ENCODE data around the gene ANKS3.

ANKS3 gene

GRCh38 chr16:4734063-4734729 lies at the start of gene ANKS3, which contains the start of gene DNAAF8:
Gene ANKS3, minus strand, starts transcription at chr16:4734271. Its CDS starts 4,122 bp downstream, at chr16:4730149.
Gene DNAAF8, plus strand, starts transcription at chr16:4734537. Its CDS starts 1,978 bp downstream, at chr16:4736515.
- peak; percentile 92 for DNase-seq (ENCODE audit: extremely low spot score)
- ChIA-PET CTCF (no interaction called here), POLR2A (interaction anchor here (0.7 to 3.3 kb wide), 14 partner anchors 9 to 224 kb away, joined by 3 to 19 read pairs (median 5); partner anchors contain the start of genes ROGDI, SEC14L5 and ZNF500)
- TF ChIP-seq L3MBTL2 (conservative IDR thresholded peaks at IDR 0.05) (no peak), ARNT (IDR thresholded peaks at IDR 0.05) (no peak), TARDBP (IDR thresholded peaks at IDR 0.05) (no peak), HDGF (IDR thresholded peaks at IDR 0.05; ENCODE audit: borderline replicate concordance) (peak; percentile 77; the same call in 1 of the 2 replicates), PKNOX1 (IDR thresholded peaks at IDR 0.05) (peak; percentile 97), FOXM1 (IDR thresholded peaks at IDR 0.05; ENCODE audit: borderline replicate concordance) (peak; percentile 41; the same call in 1 of the 2 replicates)

GRCh38 chr16:4783251-4783950 lies 49.3 kb upstream of the ANKS3 start:
- no peak for DNase-seq (ENCODE audit: extremely low spot score)
- ChIA-PET CTCF (interaction anchor here (0.9 kb wide), 1 partner anchor 165 kb away, joined by 3 read pairs; no protein-coding TSS in a partner anchor), POLR2A (no interaction called here)
- TF ChIP-seq TARDBP (IDR thresholded peaks at IDR 0.05) (no peak), BHLHE40 (IDR thresholded peaks at IDR 0.05; ENCODE audit: borderline replicate concordance) (no peak), FOXK2 (IDR thresholded peaks at IDR 0.05) (no peak), SUZ12 (IDR thresholded peaks at IDR 0.05) (no peak), NFRKB (IDR thresholded peaks at IDR 0.05) (no peak), LEF1 (IDR thresholded peaks at IDR 0.05; ENCODE audit: borderline replicate concordance) (no peak), HDGF (IDR thresholded peaks at IDR 0.05; ENCODE audit: borderline replicate concordance) (no peak)

GRCh38 chr16:4780235-4780634 lies 46.2 kb upstream of the ANKS3 start:
- DNase-seq (ENCODE audit: extremely low spot score): no peak
- ChIA-PET CTCF (interaction anchor here (0.7 kb wide), 1 partner anchor 143 kb away, joined by 3 read pairs; no protein-coding TSS in a partner anchor), POLR2A (interaction anchor here (1.4 to 2.5 kb wide), 2 partner anchors 12 to 22 kb away, joined by 3 to 12 read pairs; partner anchors contain the start of gene ROGDI)
- TF ChIP-seq ELF4 (IDR thresholded peaks at IDR 0.05): no peak
- TF ChIP-seq PKNOX1 (IDR thresholded peaks at IDR 0.05): peak; percentile 15; the same call in 1 of the 2 replicates
- no peak for TF ChIP-seq L3MBTL2 (conservative IDR thresholded peaks at IDR 0.05)
- no peak for TF ChIP-seq ZNF384 (IDR thresholded peaks at IDR 0.05)

- TF ChIP-seq SUZ12 (IDR thresholded peaks at IDR 0.05) (no peak), FOXM1 (IDR thresholded peaks at IDR 0.05; ENCODE audit: borderline replicate concordance) (no peak), FOXA1 (IDR thresholded peaks at IDR 0.05) (no peak), ARNT (IDR thresholded peaks at IDR 0.05) (no peak), ELF4 (IDR thresholded peaks at IDR 0.05) (no peak), ZNF384 (IDR thresholded peaks at IDR 0.05) (no peak), SP1 (IDR thresholded peaks at IDR 0.05) (no peak), NFRKB (IDR thresholded peaks at IDR 0.05) (no peak), PKNOX1 (IDR thresholded peaks at IDR 0.05) (no peak), LEF1 (IDR thresholded peaks at IDR 0.05; ENCODE audit: borderline replicate concordance) (no peak), FOXK2 (IDR thresholded peaks at IDR 0.05) (no peak), TARDBP (IDR thresholded peaks at IDR 0.05) (no peak)
- ChIA-PET POLR2A (no interaction called here), CTCF (no interaction called here)
- no peak for DNase-seq (ENCODE audit: extremely low spot score)
Measured at GRCh38 chr16:4778050-4778392, 44.0 kb upstream of the ANKS3 start.

- TF ChIP-seq TARDBP (IDR thresholded peaks at IDR 0.05) (no peak), FOXK2 (IDR thresholded peaks at IDR 0.05) (no peak), LEF1 (IDR thresholded peaks at IDR 0.05; ENCODE audit: borderline replicate concordance) (no peak), PKNOX1 (IDR thresholded peaks at IDR 0.05) (no peak), FOXA1 (IDR thresholded peaks at IDR 0.05) (no peak), SP1 (IDR thresholded peaks at IDR 0.05) (no peak), BHLHE40 (IDR thresholded peaks at IDR 0.05; ENCODE audit: borderline replicate concordance) (no peak), SUZ12 (IDR thresholded peaks at IDR 0.05) (no peak), FOXM1 (IDR thresholded peaks at IDR 0.05; ENCODE audit: borderline replicate concordance) (no peak), ZNF384 (IDR thresholded peaks at IDR 0.05) (no peak), L3MBTL2 (conservative IDR thresholded peaks at IDR 0.05) (no peak), ELF4 (IDR thresholded peaks at IDR 0.05) (no peak), ARNT (IDR thresholded peaks at IDR 0.05) (no peak), CTBP1 (IDR thresholded peaks at IDR 0.05; ENCODE audit: borderline replicate concordance) (no peak), HDGF (IDR thresholded peaks at IDR 0.05; ENCODE audit: borderline replicate concordance) (no peak), NFRKB (IDR thresholded peaks at IDR 0.05) (no peak)
- ChIA-PET CTCF (interaction anchor here (0.6 kb wide), 1 partner anchor 14 kb away, joined by 7 read pairs; no protein-coding TSS in a partner anchor), POLR2A (no interaction called here)
- no peak for DNase-seq (ENCODE audit: extremely low spot score)
Measured at GRCh38 chr16:4777339-4778049, 43.4 kb upstream of the ANKS3 start.

All from HEK293T (cell line).